T-helper 17 cell (primary cell): Measurements from ENCODE around the gene NIBAN1. TPM values are rescaled to one million over a fixed set of nuclear protein-coding genes. Genes with fewer than 3 reads are reported as not detected.
A peak's percentile ranks its signal among the peaks of the same experiment; 100 is the strongest.

Experiments
- ATAC-seq: fragments of 150-1000 bp; cut with Tn5 transposase; 2 replicates; pipeline ENCODE4 v1.10.0; 2021; ENCODE audit warnings: mild to moderate bottlenecking, moderate library complexity
- DNase-seq, 3 donors: peaks; one replicate each; pipeline versions ENCODE4 v3.0.0 to v3.0.0-alpha.2; 2020 to 2021
- H3K9me3 ChIP-seq: one replicate; pipeline ENCODE4 v1.7.0; 2013; ENCODE audit warnings: low read length, mild to moderate bottlenecking; ENCODE audit not compliant: control insufficient read depth, poor library complexity, severe bottlenecking
- H3K27ac Mint-ChIP-seq: one replicate; pipeline ENCODE4 v1.8.0; 2022; ENCODE audit warnings: mild to moderate bottlenecking, moderate library complexity, mixed read lengths
- H3K27me3 Mint-ChIP-seq: one replicate; pipeline ENCODE4 v1.8.0; 2022; ENCODE audit warnings: mixed read lengths
- H3K36me3 Mint-ChIP-seq: one replicate; pipeline ENCODE4 v1.8.0; 2022; ENCODE audit warnings: low read depth, mixed read lengths
- H3K4me1 Mint-ChIP-seq: one replicate; pipeline ENCODE4 v1.8.0; 2022; ENCODE audit warnings: mild to moderate bottlenecking, mixed read lengths
- H3K4me3 Mint-ChIP-seq: one replicate; pipeline ENCODE4 v1.8.0; 2022; ENCODE audit warnings: mild to moderate bottlenecking, moderate library complexity, mixed read lengths
- total RNA-seq, 4 donors: library from RNA in 2 of 4; stranded (reverse) in 2 of 4; gene quantifications; one replicate each; pipeline ENCODE4 v1.2.3 and lab custom pipeline; 2022 to 2026

Gene NIBAN1
- total RNA-seq, 2 donors from 2014 or later, result 61.3 to 65.7 TPM

DNA sequence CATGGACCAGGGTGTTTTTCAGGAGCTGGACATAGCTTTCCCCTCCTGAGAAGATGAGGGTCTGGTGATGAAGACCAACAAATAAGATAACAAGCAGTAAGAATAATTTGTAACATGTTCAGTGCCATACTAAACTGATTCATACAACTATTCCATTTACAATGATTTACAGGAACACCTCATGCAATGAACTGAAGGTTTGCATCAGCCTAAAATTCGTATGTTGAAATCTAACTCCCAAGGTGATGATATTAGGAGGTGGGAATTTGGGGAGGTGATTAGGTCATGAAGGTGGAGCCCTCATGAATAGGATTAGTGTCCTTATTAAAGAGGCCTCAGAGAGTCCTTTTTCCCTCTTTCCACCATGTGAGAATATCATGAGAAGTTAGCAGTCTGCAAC lies 15.9 kb upstream of the NIBAN1 start:
- Mint-ChIP-seq H3K4me3 (no peak overlapping the region), H3K27ac (no peak overlapping the region), H3K4me1 (peaks cover 9% of the 10 kb centered on the region), H3K27me3 (peaks cover 32% of the 10 kb centered on the region), H3K36me3 (peaks cover 2% of the 10 kb centered on the region)
- ATAC-seq (no peak), DNase-seq (no peak)
- no peaks in the 10 kb centered on the region for H3K9me3 ChIP-seq

DNA sequence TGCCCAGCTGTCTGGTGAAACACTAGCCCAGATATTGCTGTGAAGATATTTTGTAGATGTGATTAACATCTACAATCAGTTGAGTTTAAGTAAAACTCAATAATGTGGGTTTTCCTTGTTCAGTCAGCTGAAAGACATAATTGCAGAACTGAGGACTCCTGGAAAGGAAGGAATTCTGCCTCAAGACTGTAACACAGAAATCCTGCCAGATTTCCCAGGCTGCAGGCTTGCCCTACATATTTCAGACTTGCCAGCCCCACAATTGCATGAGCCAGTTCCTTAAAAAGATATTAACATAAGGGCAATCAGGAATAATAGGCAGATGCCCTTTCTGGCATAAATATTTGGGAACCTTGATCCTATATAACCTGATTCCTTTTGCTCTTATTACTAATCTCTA lies 14.2 kb upstream of the NIBAN1 start:
- H3K4me3 Mint-ChIP-seq, result no peak overlapping the region
- no peak overlapping the region for H3K27ac Mint-ChIP-seq
- ATAC-seq (no peak), DNase-seq (no peak)
- no peaks in the 10 kb centered on the region for H3K9me3 ChIP-seq
- peaks cover 10% of the 10 kb centered on the region for H3K4me1 Mint-ChIP-seq
- peaks cover 35% of the 10 kb centered on the region for H3K27me3 Mint-ChIP-seq
- H3K36me3 Mint-ChIP-seq, result peaks cover 3% of the 10 kb centered on the region

DNA sequence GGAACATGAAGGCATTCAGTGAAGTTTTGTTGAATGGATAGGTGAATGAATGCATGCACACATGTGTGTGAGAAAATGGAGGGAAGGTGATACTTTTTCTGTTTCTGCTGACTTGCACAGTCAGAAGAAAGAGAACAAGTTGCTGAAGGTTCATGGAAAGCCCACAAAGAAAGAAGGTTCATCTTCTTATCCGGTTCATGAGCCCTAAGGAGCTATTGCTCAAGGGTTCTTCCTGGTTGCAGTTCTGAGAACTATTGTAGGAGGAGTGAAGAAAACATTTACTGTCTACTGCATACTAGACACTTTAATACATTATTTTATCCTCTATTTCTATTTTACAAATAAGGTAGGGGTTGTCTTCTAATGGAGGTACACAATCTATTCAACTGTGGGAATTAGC lies 13.4 kb upstream of the NIBAN1 start:
- H3K9me3 ChIP-seq, result no peaks in the 10 kb centered on the region
- no peak overlapping the region for H3K4me3 Mint-ChIP-seq
- peaks cover 3% of the 10 kb centered on the region for H3K36me3 Mint-ChIP-seq
- ATAC-seq (no peak), DNase-seq (no peak)
- no peak overlapping the region for H3K27ac Mint-ChIP-seq
- H3K4me1 Mint-ChIP-seq, result peaks cover 10% of the 10 kb centered on the region
- peaks cover 37% of the 10 kb centered on the region for H3K27me3 Mint-ChIP-seq

DNA sequence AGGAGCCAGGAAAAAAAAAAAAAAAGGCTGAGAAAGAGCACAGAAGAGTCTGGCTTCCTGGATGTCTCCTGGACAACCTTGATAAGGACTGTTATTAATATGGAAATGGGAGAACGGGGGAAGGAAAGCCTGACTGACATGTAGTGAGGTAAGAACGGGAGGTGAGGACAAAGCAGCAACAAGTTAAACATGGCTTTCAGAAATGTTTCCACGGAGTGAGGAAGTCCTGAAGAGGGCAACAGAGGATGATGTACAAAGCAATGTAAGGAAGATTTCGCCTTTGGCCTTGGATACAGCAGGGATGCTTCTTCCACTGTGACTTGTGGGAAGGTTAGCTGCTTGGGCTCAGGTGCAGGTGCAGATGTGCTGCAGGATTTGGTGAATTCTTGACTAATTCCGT lies 11.9 kb upstream of the NIBAN1 start:
- ATAC-seq (no peak), DNase-seq (no peak)
- H3K4me1 Mint-ChIP-seq, result peaks cover 14% of the 10 kb centered on the region
- H3K27ac Mint-ChIP-seq, result no peak overlapping the region
- H3K9me3 ChIP-seq, result no peaks in the 10 kb centered on the region
- no peak overlapping the region for H3K4me3 Mint-ChIP-seq
- peaks cover 30% of the 10 kb centered on the region for H3K27me3 Mint-ChIP-seq
- peaks cover 3% of the 10 kb centered on the region for H3K36me3 Mint-ChIP-seq

DNA sequence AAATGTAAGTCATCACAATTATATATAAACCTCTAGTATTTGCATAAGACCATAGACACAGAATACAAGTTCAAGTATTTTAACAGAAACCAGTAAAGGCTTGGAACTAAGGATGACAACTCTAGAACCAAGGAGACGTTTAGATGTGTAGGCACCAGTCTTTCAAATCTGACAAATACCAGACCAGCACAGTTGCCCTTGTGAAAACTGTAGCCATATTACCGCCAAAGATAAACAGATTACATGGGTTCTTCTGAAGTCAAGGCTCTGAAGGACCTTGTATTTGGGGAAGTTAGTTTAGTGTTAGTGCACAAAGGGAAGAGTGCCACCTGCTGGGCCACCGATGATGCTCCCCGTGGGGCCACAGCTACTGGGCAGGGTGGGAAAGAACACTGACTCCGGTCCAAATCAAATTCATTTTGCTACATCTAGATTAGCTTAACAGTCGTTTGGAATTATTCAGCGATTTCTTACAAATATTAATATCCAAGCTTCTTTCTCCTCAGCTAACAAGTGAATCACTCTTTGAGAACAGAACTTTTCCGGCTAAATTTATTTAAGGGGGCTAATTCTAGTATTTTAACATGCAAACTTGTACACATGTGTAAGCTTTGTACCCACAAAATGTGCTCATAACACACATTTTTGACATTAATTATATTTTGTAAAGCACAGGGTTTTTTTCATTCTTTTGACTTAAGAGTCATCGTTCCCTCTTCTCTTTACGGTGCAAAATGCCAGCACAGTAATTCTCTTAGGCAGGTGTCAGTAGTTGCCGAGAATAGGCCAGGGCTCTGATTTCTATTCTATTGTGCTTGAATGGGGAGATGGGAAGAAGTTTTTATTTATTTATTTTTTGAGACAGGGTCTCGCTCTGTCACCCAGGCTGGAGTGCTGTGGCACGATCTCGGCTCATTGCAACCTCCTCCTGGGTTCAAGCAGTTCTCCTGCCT lies 8.0 kb upstream of the NIBAN1 start:
- H3K27ac Mint-ChIP-seq, result peak overlapping the region; percentile 37
- peaks cover 3% of the 10 kb centered on the region for H3K36me3 Mint-ChIP-seq

DNA sequence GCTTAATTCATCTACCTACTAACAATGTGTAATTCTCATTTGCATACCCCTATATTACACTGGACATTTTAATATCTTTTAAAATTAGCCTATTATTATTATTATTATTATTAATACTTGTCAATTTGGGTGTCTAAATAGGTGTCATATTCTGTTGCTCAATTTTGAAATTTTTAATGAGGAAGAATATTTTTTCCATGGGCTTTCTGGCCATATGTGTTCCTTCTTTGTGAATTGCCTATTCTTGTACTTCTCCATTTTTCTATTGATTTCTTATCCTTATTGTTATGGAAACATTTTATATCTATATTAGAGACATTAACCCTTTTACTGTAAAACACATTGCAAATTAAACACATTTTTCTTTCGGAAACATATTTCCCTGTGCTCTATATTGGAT lies 6.4 kb upstream of the NIBAN1 start:
- no peak for DNase-seq
- Mint-ChIP-seq H3K4me3 (no peak overlapping the region), H3K27ac (no peak overlapping the region), H3K4me1 (peaks cover 17% of the 10 kb centered on the region), H3K36me3 (peaks cover 3% of the 10 kb centered on the region), H3K27me3 (peaks cover 14% of the 10 kb centered on the region)
- no peak for ATAC-seq
- H3K9me3 ChIP-seq, result no peaks in the 10 kb centered on the region

More for the DNA sequence above, 8.0 kb upstream of the NIBAN1 start:
- ATAC-seq (peak; percentile 100), DNase-seq (peak; percentile 59 to 69 (median 64))
- Mint-ChIP-seq H3K27me3 (peaks cover 21% of the 10 kb centered on the region), H3K4me3 (no peak overlapping the region), H3K4me1 (peaks cover 12% of the 10 kb centered on the region)
- no peaks in the 10 kb centered on the region for H3K9me3 ChIP-seq

DNA sequence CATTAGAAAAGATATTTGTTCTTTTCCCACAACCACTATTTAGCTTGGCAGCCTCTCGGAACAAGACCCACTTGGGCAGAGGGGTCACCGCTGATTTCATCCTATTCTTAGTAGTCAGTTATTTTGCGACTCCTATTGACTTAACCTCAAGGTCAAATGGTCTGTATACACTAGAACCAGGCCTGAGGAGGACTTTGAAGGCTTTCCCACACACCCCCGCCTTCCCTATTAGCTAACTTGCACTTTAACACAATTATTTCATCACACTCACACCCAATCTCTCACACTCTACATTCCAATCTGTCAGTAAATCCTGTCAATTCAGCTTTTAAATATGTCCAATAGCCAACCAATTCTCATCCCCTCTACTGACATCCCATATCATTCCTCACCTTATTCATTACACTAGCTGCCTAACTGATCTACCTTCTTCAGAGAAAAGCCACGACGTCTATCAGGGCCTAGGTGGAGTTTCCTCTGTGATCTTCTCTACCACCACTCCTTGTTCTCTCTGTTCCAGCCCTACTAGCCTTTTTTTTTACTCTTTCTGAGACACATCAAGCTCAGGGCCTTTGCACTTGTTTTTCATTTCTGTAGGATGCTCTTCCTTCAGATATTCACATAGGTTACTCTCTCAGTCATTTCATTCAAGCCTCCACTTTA lies 1.0 kb upstream of the NIBAN1 start:
- peak overlapping the region; percentile 96 for H3K4me3 Mint-ChIP-seq
- DNase-seq, result no peak
- H3K27me3 Mint-ChIP-seq, result no peaks in the 10 kb centered on the region
- peaks cover 3% of the 10 kb centered on the region for H3K36me3 Mint-ChIP-seq
- no peaks in the 10 kb centered on the region for H3K9me3 ChIP-seq
- H3K27ac Mint-ChIP-seq, result peak overlapping the region; percentile 99
- H3K4me1 Mint-ChIP-seq, result peaks cover 48% of the 10 kb centered on the region
- no peak for ATAC-seq

DNA sequence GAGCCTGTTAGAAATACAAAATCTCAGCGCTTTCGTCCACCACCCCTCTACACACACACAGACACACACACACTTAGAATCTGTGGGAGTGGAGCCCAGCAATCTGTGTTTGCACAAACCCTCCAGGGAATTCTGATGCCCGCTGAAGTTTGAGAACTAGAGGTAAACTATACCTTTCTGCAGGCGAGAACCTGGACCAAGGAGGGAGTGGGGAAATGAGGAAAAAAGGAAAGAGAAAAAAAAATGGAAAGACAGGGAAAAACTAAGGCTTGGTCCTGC lies 468 bp upstream of the NIBAN1 start:
- H3K4me3 Mint-ChIP-seq, result peak overlapping the region; percentile 96
- H3K27me3 Mint-ChIP-seq, result no peaks in the 10 kb centered on the region
- peaks cover 3% of the 10 kb centered on the region for H3K36me3 Mint-ChIP-seq
- H3K9me3 ChIP-seq, result no peaks in the 10 kb centered on the region
- peak overlapping the region; percentile 99 for H3K27ac Mint-ChIP-seq
- H3K4me1 Mint-ChIP-seq, result peaks cover 53% of the 10 kb centered on the region
- DNase-seq (no peak), ATAC-seq (no peak)

DNA sequence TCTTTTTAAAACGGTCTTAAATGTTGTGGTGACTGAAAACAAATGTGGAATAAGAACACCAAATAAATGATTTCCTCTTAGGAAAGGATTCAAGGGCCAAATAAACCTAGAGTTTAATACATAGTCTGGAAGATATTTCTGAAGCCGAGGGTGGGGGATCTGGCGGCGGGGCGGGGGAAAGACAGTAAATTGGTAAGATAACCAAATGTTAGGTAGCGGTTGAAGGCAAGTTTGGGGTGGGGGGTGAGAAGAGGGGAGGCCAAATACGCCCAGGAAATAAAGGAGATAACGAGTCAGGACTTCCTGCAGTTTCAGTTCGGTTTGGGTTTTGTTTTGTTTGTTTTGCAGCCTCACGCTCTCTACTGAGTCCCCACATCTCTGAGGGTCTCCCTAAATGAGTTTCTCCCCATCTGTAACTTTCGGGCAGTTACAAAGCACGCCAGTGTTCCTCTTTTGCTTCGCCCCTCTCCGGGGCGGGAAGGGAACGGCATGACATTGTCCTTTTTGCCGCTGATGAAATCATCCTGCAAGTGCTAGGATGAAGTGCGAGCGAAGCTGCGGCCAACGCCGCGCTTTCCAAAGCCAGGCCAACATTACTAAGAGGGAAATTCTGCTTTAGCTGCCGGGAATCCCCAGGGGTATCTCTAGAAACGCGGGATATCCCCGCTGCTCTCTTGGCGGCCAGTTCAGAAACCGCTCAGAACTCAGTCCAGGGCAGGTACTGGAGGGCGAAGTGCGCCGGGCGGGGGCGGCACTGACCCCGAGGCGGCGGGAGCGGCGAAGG lies 844 bp downstream of the NIBAN1 start:
- ATAC-seq (peak; percentile 78), DNase-seq (peak; percentile 16 to 61 (median 24))
- Mint-ChIP-seq H3K4me3 (peak overlapping the region; percentile 96), H3K27ac (peak overlapping the region; percentile 99), H3K27me3 (no peaks in the 10 kb centered on the region), H3K36me3 (peaks cover 3% of the 10 kb centered on the region), H3K4me1 (peaks cover 64% of the 10 kb centered on the region)
- no peaks in the 10 kb centered on the region for H3K9me3 ChIP-seq

DNA sequence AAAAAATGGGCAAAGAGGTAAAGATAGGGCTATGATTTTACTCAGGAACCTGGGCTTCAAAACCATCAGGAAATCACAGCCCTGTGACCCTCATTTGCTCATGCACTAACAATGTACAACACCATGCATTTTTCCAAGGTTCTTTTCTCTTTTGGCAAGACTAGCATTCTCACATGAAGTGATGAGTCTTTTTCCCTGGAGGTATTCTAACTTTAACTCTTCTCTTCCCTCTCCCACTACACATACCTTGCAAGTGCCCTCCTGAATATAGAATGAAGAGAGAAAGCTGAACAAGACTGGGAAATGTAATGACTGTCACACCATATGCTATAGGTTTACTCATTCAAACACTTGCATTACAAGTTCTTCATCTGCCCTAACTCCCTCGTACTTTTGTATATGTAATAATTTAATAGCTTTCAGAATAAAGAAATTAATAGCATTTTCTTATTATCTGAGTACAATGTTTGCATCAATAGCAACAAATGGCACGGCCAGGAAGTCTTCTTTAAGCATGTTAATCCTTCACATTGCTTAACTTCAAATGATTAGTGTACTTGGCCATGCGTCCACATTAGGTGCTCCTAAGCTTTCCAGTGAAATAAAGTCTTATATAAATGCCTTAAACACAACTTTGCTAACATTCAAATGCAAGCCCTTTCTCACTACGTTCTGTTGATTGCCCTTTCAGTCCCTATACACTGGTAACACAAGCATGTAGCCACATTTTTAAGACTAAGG lies 1.8 kb downstream of the NIBAN1 start:
- no peaks in the 10 kb centered on the region for H3K9me3 ChIP-seq
- peaks cover 67% of the 10 kb centered on the region for H3K4me1 Mint-ChIP-seq
- no peaks in the 10 kb centered on the region for H3K27me3 Mint-ChIP-seq
- no peak for DNase-seq
- peak overlapping the region; percentile 99 for H3K27ac Mint-ChIP-seq
- no peak for ATAC-seq
- peak overlapping the region; percentile 96 for H3K4me3 Mint-ChIP-seq
- peaks cover 3% of the 10 kb centered on the region for H3K36me3 Mint-ChIP-seq

DNA sequence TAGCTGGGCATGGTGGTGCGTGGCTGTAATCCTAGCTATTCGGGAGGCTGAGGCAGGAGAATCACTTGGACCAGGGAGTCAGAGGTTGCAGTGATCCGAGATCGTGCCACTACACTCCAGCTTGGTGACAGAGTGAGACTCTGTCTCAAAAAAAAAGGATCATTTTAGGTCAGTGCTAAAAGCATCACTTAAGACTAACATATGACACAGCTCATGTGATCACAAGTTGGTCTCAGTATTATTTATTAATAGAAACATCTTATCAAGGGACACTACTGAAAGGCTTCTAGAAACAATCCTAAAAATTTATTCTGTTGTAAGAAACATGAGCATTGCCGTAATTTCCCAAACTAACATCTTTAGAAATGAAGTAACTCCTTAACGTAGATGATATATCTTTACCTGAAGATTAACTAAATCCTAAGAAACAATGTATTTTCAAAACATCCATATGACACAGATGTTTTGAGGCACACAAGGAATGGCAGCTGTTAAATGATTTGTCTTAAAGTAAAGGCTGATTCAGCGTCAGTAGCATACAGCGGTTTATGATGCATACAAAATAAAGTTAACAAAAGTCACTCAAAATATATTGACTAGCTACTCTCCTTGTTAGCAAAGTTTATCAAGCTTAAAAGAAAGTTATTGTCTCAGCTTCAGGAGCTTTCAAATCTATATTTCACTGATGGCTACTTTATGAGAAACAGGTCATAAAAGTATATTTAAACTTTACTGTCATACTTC lies 2.6 kb downstream of the NIBAN1 start:
- no peaks in the 10 kb centered on the region for H3K9me3 ChIP-seq
- Mint-ChIP-seq H3K27ac (peak overlapping the region; percentile 99), H3K4me1 (peaks cover 70% of the 10 kb centered on the region), H3K4me3 (peak overlapping the region; percentile 96), H3K36me3 (peaks cover 6% of the 10 kb centered on the region), H3K27me3 (no peaks in the 10 kb centered on the region)
- DNase-seq (no peak), ATAC-seq (no peak)

DNA sequence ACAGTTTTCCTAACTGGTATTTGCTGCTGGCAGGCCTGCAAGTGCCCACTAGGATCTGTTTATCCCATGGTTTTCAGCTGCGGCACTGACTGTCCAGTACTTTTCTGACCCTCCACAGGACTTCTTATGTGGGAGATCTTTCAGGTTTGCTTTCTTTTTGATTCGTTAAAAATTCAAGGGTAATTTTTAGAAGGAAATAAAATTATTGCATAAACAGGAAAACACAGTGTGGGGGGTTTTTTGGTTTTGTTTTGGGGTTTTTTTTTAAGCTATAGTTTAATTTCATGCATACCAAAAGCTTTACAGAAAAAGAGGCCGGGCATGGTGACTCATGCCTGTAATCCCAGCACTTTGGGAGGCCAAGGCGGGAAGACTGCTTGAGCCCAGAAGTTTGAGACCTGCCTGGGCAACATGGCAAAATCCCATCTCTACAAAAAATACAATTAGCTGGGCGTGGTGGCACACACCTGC lies 3.6 kb downstream of the NIBAN1 start:
- Mint-ChIP-seq H3K27ac (peak overlapping the region; percentile 99), H3K36me3 (peaks cover 7% of the 10 kb centered on the region), H3K27me3 (no peaks in the 10 kb centered on the region), H3K4me3 (peak overlapping the region; percentile 63), H3K4me1 (peaks cover 65% of the 10 kb centered on the region)
- DNase-seq (no peak), ATAC-seq (no peak)
- H3K9me3 ChIP-seq, result no peaks in the 10 kb centered on the region
